A549 (cell line): ENCODE measurements around the gene ATP6V0A4. TPM values are rescaled to one million over a fixed set of nuclear protein-coding genes. Genes with fewer than 3 reads are reported as not detected.

Experiments used
- ATAC-seq, 2 experiments: fragments of 200-7000 bp in 1 of 2; fragments of >200 bp in 1 of 2; cut with Nextera tagmentation in 1 of 2; cut with Tn5 transposase in 1 of 2; 3 replicates each; pipeline versions ENCODE4 v1.8.0 to v1.9.1; 2018 to 2020; ENCODE audit warnings: mild to moderate bottlenecking in 1 of 2, moderate library complexity in 1 of 2
- CTCF ChIA-PET: fragments of 300-600 bp; sonication (Branson Sonifier 250); formaldehyde crosslinking; extraction: SDS; loops from one replicate; lab custom pipeline; 2021; ENCODE audit warnings: antibody characterized with exemption, inconsistent platforms; lab: Yijun Ruan, JAX
- POLR2A ChIA-PET: fragments of 350-600 bp; formaldehyde crosslinking; extraction: SDS; loops from one replicate; lab custom pipeline; 2021; ENCODE audit warnings: antibody characterized with exemption, inconsistent platforms; lab: Yijun Ruan, JAX
- DNase-seq, 2 experiments: peaks; one replicate each; pipeline versions ENCODE4 v3.0.0 to v3.0.0-alpha.2; 2011 to 2016; ENCODE audit warnings: low read depth in 1 of 2, low spot score in 1 of 2
- FAIRE-seq: peaks from 2 replicates; lab custom pipeline; 2011; peaks lifted over from hg19 to GRCh38; lab: Jason Lieb, UNC
- H3K27ac ChIP-seq, 2 experiments: fragments of >200 bp; sonication (Bioruptor Twin); formaldehyde crosslinking; 3 replicates each; pipeline ENCODE4 v1.5.1; 2016 to 2017
- H3K4me1 ChIP-seq: fragments of >200 bp; sonication (Bioruptor Twin); formaldehyde crosslinking; 3 replicates; pipeline ENCODE4 v1.6.1; 2016
- H3K4me2 ChIP-seq: fragments of >200 bp; sonication (Bioruptor Twin); formaldehyde crosslinking; 3 replicates; pipeline ENCODE4 v1.6.1; 2016
- H3K4me3 ChIP-seq: fragments of >200 bp; sonication (Bioruptor Twin); formaldehyde crosslinking; 3 replicates; pipeline ENCODE4 v1.5.1; 2016
- H3K9me3 ChIP-seq: fragments of >200 bp; sonication (Bioruptor Twin); formaldehyde crosslinking; 3 replicates; pipeline ENCODE4 v1.6.1; 2016
- ATOH8 ChIP-seq: fragments of 250-450 bp; sonication (Bioruptor Pico); IDR thresholded peaks from 2 replicates; pipeline ENCODE4 v1.5.0; 2020; ENCODE audit warnings: low read depth, mild to moderate bottlenecking, moderate library complexity
- BHLHE40 ChIP-seq: IDR thresholded peaks from 2 replicates; pipeline ENCODE4 v1.6.1; 2012; ENCODE audit warnings: low read depth, low read length, inconsistent platforms
- CBX8 ChIP-seq: fragments of 200-600 bp; sonication (generic); IDR thresholded peaks from 2 replicates; pipeline ENCODE4 v1.6.1; 2016
- CHD4 ChIP-seq: fragments of 200-600 bp; sonication (generic); IDR thresholded peaks from 2 replicates; pipeline ENCODE4 v1.6.1; 2016; ENCODE audit warnings: antibody characterized with exemption, mild to moderate bottlenecking, borderline replicate concordance
- CTCF ChIP-seq: fragments of >200 bp; sonication (Bioruptor Twin); formaldehyde crosslinking; IDR thresholded peaks from 3 replicates; pipeline ENCODE4 v1.5.1; 2016
- E2F6 ChIP-seq: IDR thresholded peaks from 2 replicates; pipeline ENCODE4 v1.6.1; 2012; ENCODE audit warnings: low read depth, borderline replicate concordance
- EHF ChIP-seq: fragments of 250-450 bp; sonication (Bioruptor Pico); IDR thresholded peaks from 2 replicates; pipeline ENCODE4 v1.5.0; 2020; ENCODE audit warnings: mild to moderate bottlenecking
- FOSB ChIP-seq: fragments of 250-450 bp; sonication (Bioruptor Pico); IDR thresholded peaks from 2 replicates; pipeline ENCODE4 v1.5.0; 2020; ENCODE audit warnings: mild to moderate bottlenecking, moderate library complexity
- FOSL2 ChIP-seq, 2 experiments: fragments of 450-650 bp in 1 of 2; fragments of >200 bp in 1 of 2; sonication (Bioruptor Twin) in 1 of 2; formaldehyde crosslinking; IDR thresholded peaks; 2 replicates each; pipeline versions ENCODE4 v1.5.0 to v1.6.1; 2016 to 2020; ENCODE audit warnings: mild to moderate bottlenecking in 1 of 2, moderate library complexity in 1 of 2
- HMGXB4 ChIP-seq: fragments of 250-450 bp; sonication (Bioruptor Pico); IDR thresholded peaks from 2 replicates; pipeline ENCODE4 v1.5.0; 2021; ENCODE audit warnings: mild to moderate bottlenecking, moderate library complexity, borderline replicate concordance
- HOXB13 ChIP-seq: fragments of 250-450 bp; sonication (Bioruptor Pico); IDR thresholded peaks from 2 replicates; pipeline ENCODE4 v1.5.0; 2020; ENCODE audit warnings: low read depth, mild to moderate bottlenecking, moderate library complexity
- KDM5A ChIP-seq: fragments of 200-600 bp; sonication (generic); IDR thresholded peaks from 2 replicates; pipeline ENCODE4 v1.6.1; 2016; ENCODE audit warnings: antibody characterized with exemption, mild to moderate bottlenecking
- MAZ ChIP-seq: fragments of 150-350 bp; IDR thresholded peaks from 2 replicates; pipeline ENCODE4 v1.6.1; 2014; ENCODE audit warnings: antibody characterized with exemption, low read depth, low read length, borderline replicate concordance
- NPAS2 ChIP-seq: fragments of 250-450 bp; sonication (Bioruptor Pico); IDR thresholded peaks from 2 replicates; pipeline ENCODE4 v1.8.0; 2022; ENCODE audit warnings: mild to moderate bottlenecking, moderate library complexity, borderline replicate concordance
- REST ChIP-seq: fragments of 200-600 bp; sonication (generic); IDR thresholded peaks from 2 replicates; pipeline ENCODE4 v1.6.1; 2016; ENCODE audit warnings: antibody characterized with exemption, mild to moderate bottlenecking, moderate library complexity
- RFX5 ChIP-seq: fragments of 450-650 bp; IDR thresholded peaks from 2 replicates; pipeline ENCODE4 v1.7.1; 2014; ENCODE audit warnings: antibody characterized with exemption, mild to moderate bottlenecking, moderate library complexity
- TFCP2L1 ChIP-seq: fragments of 250-450 bp; sonication (Bioruptor Pico); IDR thresholded peaks from 2 replicates; pipeline ENCODE4 v1.5.0; 2021; ENCODE audit warnings: mild to moderate bottlenecking
- TP53 ChIP-seq: fragments of 250-450 bp; sonication (Bioruptor Pico); IDR thresholded peaks from 2 replicates; pipeline ENCODE4 v1.5.0; 2021; ENCODE audit warnings: mild to moderate bottlenecking, moderate library complexity
- ZNF302 ChIP-seq: fragments of 250-450 bp; sonication (Bioruptor Pico); IDR thresholded peaks from 2 replicates; pipeline ENCODE4 v1.9.0; 2021; ENCODE audit warnings: inconsistent platforms, mild to moderate bottlenecking, moderate library complexity
- WGBS: methylation state at CpG from one replicate; pipeline ENCODE4 v1.1.6; 2017; ENCODE audit errors: missing lambda C conversion rate; 5-methylcytosine and 5-hydroxymethylcytosine counted together
- polyA plus RNA-seq, 4 experiments: library from polyadenylated mRNA; depleted of rRNA in 3 of 4; stranded (reverse); fragments of >200 nt; fragmentation: RNase III in 1 of 4; extraction: RNeasy Plus Mini Kit Qiagen cat#74134 plus additional on column Dnase treatment in 1 of 4; gene quantifications; 2 replicates in 3 of 4; 3 replicates in 1 of 4; pipeline ENCODE4 v1.2.3, GENCODE V29; 2011 to 2017
- TF ChIP-seq, protein P1 (sequence below): fragments of >200 bp; sonication (Bioruptor Twin); formaldehyde crosslinking; IDR thresholded peaks from 2 replicates; pipeline ENCODE4 v1.6.1; 2016

ATP6V0A4 gene
- polyA plus RNA-seq, 2 of the 4 experiments (the other 2 are of a cell fraction): 0.09 to 0.25 TPM

GRCh38 chr7:138679793-138680192 is 118.2 kb downstream of the ATP6V0A4 start:
- no peak overlapping the region for H3K4me2 ChIP-seq
- no peak overlapping the region for H3K27ac ChIP-seq
- ATAC-seq (no peak), FAIRE-seq (peak; percentile 39), DNase-seq (no peak)
- no peaks in the 10 kb centered on the region for H3K4me1 ChIP-seq
- CTCF ChIA-PET: no interaction called here
- TF ChIP-seq KDM5A: no peak
- no peak for TF ChIP-seq RFX5
- TF ChIP-seq ATOH8: no peak
- no peak for TF ChIP-seq CHD4
- no peak for TF ChIP-seq FOSL2 (IDR thresholded peaks at IDR 0.05)
- no peak for TF ChIP-seq FOSL2 (CRISPR knock-in tag; IDR thresholded peaks at IDR 0.05)
- TF ChIP-seq MAZ: no peak
- TF ChIP-seq NPAS2: no peak
- no peak for TF ChIP-seq TP53 (CRISPR knock-in tag)
- no peak for TF ChIP-seq BHLHE40
- TF ChIP-seq TFCP2L1 (CRISPR knock-in tag): no peak
- no peak for TF ChIP-seq FOSB (CRISPR knock-in tag)
- TF ChIP-seq REST: no peak
- no peak for TF ChIP-seq HMGXB4 (CRISPR knock-in tag)
- TF ChIP-seq, protein P1, sequence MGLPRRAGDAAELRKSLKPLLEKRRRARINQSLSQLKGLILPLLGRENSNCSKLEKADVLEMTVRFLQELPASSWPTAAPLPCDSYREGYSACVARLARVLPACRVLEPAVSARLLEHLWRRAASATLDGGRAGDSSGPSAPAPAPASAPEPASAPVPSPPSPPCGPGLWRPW: no peak
- TF ChIP-seq EHF (CRISPR knock-in tag): no peak
- WGBS: 49% methylated on average over 5 of the region's 5 CpGs
- H3K4me3 ChIP-seq: no peak overlapping the region
- POLR2A ChIA-PET: no interaction called here
- H3K9me3 ChIP-seq: no peaks in the 10 kb centered on the region

DNA sequence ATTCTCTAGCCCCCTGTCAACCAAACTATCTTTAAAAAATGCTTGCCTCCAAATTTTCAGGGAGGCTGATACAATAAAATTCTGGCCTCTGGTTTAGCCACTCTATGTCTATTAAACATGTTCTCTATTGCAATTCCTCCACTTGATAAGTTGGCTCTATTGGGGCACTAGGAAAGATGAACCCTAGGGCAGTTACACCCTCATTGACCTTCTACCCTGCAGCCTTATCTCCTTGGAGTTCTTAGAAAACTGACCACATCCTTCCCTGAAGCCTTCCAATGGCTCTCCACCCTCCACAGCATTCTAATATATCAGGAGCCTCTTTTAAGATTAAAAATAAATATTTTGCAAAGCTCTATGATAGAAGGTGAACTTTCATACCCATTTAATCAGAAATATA is 127.4 kb downstream of the ATP6V0A4 start:
- Histone ChIP-seq H3K4me1 (no peaks in the 10 kb centered on the region), H3K9me3 (no peaks in the 10 kb centered on the region), H3K4me3 (no peak overlapping the region), H3K27ac (no peak overlapping the region), H3K4me2 (no peak overlapping the region)
- POLR2A ChIA-PET: no interaction called here
- TF ChIP-seq CBX8: no peak
- FAIRE-seq (no peak), ATAC-seq (no peak), DNase-seq (no peak)
- CTCF ChIA-PET: no interaction called here

- no peak overlapping the region for H3K4me2 ChIP-seq
Measured at GRCh38 chr7:138669364-138669763, 128.6 kb downstream of the ATP6V0A4 start.

More at GRCh38 chr7:138669364-138669763, 128.6 kb downstream of the ATP6V0A4 start:
- no peaks in the 10 kb centered on the region for H3K4me1 ChIP-seq
- FAIRE-seq (no peak), ATAC-seq (no peak), DNase-seq (no peak)
- ChIA-PET POLR2A (no interaction called here), CTCF (no interaction called here)
- 30% methylated on average over 4 of the region's 4 CpGs for WGBS
- TF ChIP-seq CTCF (no peak), FOSL2 (IDR thresholded peaks at IDR 0.05) (no peak), FOSL2 (CRISPR knock-in tag; IDR thresholded peaks at IDR 0.05) (no peak), HOXB13 (CRISPR knock-in tag) (no peak), MAZ (no peak), RFX5 (no peak), CBX8 (no peak), ZNF302 (CRISPR knock-in tag) (no peak), E2F6 (no peak)
- H3K4me3 ChIP-seq: no peak overlapping the region
- H3K27ac ChIP-seq: no peak overlapping the region
- no peaks in the 10 kb centered on the region for H3K9me3 ChIP-seq
